ENCODE results near the gene SPHK1. TPM values are rescaled to one million over a fixed set of nuclear protein-coding genes. Genes with fewer than 3 reads are reported as not detected.

Gene SPHK1, protein sequence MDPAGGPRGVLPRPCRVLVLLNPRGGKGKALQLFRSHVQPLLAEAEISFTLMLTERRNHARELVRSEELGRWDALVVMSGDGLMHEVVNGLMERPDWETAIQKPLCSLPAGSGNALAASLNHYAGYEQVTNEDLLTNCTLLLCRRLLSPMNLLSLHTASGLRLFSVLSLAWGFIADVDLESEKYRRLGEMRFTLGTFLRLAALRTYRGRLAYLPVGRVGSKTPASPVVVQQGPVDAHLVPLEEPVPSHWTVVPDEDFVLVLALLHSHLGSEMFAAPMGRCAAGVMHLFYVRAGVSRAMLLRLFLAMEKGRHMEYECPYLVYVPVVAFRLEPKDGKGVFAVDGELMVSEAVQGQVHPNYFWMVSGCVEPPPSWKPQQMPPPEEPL
- 10 to 100 TPM in 2 of 3 donors, 1 to 10 TPM in 1; 9.6 to 28.5 (median 23.0) TPM for total RNA-seq

DNA sequence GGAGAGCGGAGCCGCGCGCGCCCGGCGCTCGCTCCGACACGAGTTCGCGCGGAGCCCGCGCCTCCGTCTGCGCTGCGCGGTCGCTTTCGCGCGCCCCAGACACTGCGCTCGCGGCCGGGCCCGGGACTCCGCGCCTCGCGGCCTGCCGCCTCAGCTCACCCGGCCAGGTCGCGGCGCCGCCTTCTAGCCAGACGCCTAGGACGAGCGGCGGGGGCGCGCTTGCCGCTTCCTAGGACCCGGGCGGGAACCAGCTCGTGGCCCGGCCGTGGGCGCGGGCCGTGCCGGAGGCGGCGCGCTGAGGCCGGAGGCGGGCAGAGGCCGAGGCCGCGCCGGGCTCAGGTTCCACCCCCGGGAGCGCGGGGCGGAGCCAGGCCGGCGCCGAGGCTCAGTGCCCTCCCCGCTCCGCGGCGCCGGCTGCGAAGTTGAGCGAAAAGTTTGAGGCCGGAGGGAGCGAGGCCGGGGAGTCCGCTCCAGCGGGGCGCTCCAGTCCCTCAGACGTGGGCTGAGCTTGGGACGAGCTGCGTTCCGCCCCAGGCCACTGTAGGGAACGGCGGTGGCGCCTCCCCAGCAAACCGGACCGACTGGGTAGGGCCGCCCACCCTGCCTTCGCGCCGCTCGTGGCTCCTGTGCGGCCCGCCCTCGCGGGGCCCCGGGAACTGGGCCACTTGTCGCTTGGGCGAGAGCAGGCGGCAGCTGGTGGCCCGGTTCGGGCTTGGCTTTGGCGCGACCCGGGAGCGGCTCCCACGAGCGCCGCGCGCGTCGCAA lies at the start of gene SPHK1:
Gene SPHK1, plus strand, starts transcription at position 388 of the 765 bp plus-strand sequence. CDS start 1,036 bp downstream, outside the sequence.
- peak within 1 kb of the TSS; percentile 88 to 89 for H3K27ac ChIP-seq
- H3K36me3 ChIP-seq: no peaks in the 10 kb centered on the region
- peaks cover 0 to 20% of the 10 kb centered on the region in 2 donors for H3K4me1 ChIP-seq
- no peak for DNase-seq (ENCODE audit: low spot score in 2 of 2)
- H3K9me3 ChIP-seq: no peaks in the 10 kb centered on the region
- H3K27me3 ChIP-seq: no peaks in the 10 kb centered on the region
- no peak for TF ChIP-seq POLR2AphosphoS5 (IDR thresholded peaks at IDR 0.05)
- peak; percentile 31 for TF ChIP-seq POLR2A (IDR thresholded peaks at IDR 0.05)
- TF ChIP-seq, protein P1, sequence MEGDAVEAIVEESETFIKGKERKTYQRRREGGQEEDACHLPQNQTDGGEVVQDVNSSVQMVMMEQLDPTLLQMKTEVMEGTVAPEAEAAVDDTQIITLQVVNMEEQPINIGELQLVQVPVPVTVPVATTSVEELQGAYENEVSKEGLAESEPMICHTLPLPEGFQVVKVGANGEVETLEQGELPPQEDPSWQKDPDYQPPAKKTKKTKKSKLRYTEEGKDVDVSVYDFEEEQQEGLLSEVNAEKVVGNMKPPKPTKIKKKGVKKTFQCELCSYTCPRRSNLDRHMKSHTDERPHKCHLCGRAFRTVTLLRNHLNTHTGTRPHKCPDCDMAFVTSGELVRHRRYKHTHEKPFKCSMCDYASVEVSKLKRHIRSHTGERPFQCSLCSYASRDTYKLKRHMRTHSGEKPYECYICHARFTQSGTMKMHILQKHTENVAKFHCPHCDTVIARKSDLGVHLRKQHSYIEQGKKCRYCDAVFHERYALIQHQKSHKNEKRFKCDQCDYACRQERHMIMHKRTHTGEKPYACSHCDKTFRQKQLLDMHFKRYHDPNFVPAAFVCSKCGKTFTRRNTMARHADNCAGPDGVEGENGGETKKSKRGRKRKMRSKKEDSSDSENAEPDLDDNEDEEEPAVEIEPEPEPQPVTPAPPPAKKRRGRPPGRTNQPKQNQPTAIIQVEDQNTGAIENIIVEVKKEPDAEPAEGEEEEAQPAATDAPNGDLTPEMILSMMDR (IDR thresholded peaks at IDR 0.05): no peak
- peak within 1 kb of the TSS; percentile 51 to 66 (median 62) for H3K4me3 ChIP-seq
- intact Hi-C loops (cut with DNase I; ENCODE audit: low total_unique reads): loop anchor here (5.0 kb wide), 1 partner anchor 788 kb away; no protein-coding TSS in a partner anchor

DNA sequence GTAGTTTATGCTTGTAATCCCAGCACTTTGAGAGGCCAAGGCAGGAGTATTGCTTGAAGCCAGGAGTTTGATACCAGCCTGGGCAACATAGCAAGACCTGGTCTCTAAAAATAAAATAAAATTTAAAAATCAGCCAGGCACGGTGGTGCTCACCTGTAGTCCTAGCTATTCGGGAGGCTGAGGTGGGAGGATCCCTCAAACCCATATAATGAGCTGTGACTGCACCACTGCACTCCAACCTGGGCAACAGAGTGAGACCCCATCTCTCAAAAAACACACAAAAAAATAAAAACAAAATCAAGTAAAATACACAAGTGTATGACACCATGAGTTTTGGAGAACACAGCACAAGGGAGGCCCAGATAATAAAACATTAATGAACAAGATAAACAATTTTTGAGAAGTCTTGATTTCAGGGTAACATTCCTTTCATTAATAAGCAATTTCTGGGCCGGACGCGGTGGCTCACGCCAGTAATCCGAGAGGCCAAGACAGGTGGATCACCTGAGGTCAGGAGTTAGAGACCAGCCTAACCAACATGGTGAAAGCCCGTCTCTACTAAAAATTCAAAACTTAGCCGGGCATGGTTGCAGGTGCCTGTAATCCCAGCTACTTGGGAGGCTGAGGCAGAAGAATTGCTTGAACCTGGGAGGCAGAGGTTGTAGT lies 48.6 kb upstream of the SPHK1 start:
- Histone ChIP-seq H3K36me3 (no peaks in the 10 kb centered on the region), H3K9me3 (no peaks in the 10 kb centered on the region), H3K27ac (no peak overlapping the region), H3K27me3 (no peaks in the 10 kb centered on the region), H3K4me1 (no peaks in the 10 kb centered on the region), H3K4me3 (no peak overlapping the region)
- intact Hi-C loops (cut with DNase I; ENCODE audit: low total_unique reads): no loop called here
- TF ChIP-seq POLR2AphosphoS5 (IDR thresholded peaks at IDR 0.05) (no peak), POLR2A (IDR thresholded peaks at IDR 0.05) (no peak)
- TF ChIP-seq, protein P1 (IDR thresholded peaks at IDR 0.05): no peak
- DNase-seq (ENCODE audit: low spot score in 2 of 2): no peak

DNA sequence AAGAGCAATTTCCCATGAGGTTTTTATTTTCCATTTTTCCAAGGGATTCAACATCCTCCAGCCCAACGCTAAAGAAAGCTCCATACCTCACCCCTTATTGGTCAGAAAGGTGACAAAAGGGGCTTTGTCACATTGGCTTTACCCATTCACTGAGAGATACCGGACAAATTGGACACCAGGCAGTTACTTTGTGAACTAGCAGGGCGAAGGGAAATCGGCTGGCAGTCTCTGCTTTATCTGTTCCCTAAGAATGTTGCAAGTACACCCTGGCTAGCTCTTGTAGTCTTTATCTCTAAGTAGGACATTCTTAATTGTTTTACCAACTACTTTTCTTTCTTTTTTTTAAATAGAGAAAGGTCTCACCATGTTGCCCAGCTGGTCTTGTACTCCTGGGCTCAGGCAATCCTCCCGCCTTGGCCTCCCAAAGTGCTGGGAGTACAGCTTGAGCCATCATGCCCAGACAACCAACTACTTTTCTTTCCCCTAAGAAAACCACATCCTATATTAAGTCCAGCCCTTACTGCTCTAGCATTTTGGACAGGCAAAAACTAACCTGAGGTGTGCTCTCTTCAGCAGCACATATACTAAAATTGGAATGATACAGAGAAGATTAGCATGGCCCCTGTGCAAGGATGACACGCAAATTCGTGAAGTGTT lies 47.5 kb upstream of the SPHK1 start:
- no peak for TF ChIP-seq POLR2AphosphoS5 (IDR thresholded peaks at IDR 0.05)
- TF ChIP-seq POLR2A (IDR thresholded peaks at IDR 0.05): no peak
- TF ChIP-seq, protein P1 (IDR thresholded peaks at IDR 0.05): no peak
- Histone ChIP-seq H3K4me3 (no peak overlapping the region), H3K27me3 (no peaks in the 10 kb centered on the region), H3K27ac (no peak overlapping the region), H3K4me1 (no peaks in the 10 kb centered on the region), H3K9me3 (no peaks in the 10 kb centered on the region), H3K36me3 (no peaks in the 10 kb centered on the region)
- no peak for DNase-seq (ENCODE audit: low spot score in 2 of 2)
- intact Hi-C loops (cut with DNase I; ENCODE audit: low total_unique reads): no loop called here

DNA sequence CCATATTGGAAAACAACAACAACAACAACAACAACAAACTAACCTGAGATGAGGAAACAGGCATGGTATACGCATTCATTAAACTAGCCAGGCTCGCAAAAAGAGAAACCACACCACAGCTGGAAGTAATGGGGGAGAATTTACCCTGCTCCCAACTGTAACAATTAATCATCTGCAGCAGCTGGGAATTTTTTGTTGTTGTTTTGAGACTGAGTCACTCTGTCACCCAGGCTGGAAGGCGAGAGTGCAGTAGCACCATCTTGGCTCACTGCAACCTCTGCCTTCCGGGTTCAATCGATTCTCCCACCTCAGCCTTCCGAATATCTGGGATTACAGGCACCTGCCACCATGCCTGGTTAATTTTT lies 47.0 kb upstream of the SPHK1 start:
- no peaks in the 10 kb centered on the region for H3K9me3 ChIP-seq
- DNase-seq (ENCODE audit: low spot score in 2 of 2): no peak
- H3K4me1 ChIP-seq: no peaks in the 10 kb centered on the region
- no peak overlapping the region for H3K27ac ChIP-seq
- TF ChIP-seq, protein P1 (IDR thresholded peaks at IDR 0.05): no peak
- TF ChIP-seq POLR2AphosphoS5 (IDR thresholded peaks at IDR 0.05): no peak
- no peak for TF ChIP-seq POLR2A (IDR thresholded peaks at IDR 0.05)
- H3K27me3 ChIP-seq: no peaks in the 10 kb centered on the region
- H3K36me3 ChIP-seq: no peaks in the 10 kb centered on the region
- no peak overlapping the region for H3K4me3 ChIP-seq
- intact Hi-C loops (cut with DNase I; ENCODE audit: low total_unique reads): no loop called here

All from breast epithelium (tissue), 4 donors.